Measurements from ENCODE around the gene CFAP65. TPM values are rescaled to one million over a fixed set of nuclear protein-coding genes. Genes with fewer than 3 reads are reported as not detected.

CFAP65 gene
- total RNA-seq, 1 donor = 0.10 TPM

GRCh38 chr2:218970894-218971293 is 70.4 kb downstream of the CFAP65 start:
- Histone ChIP-seq H3K4me1 (ENCODE audit: insufficient read depth, low read length) (no peaks in the 10 kb centered on the region), H3K9me3 (ENCODE audit: low read depth, low read length) (no peaks in the 10 kb centered on the region), H3K4me3 (ENCODE audit: low read length) (no peak overlapping the region), H3K27me3 (ENCODE audit: insufficient read depth, low read length) (peaks cover 55% of the 10 kb centered on the region)

- no peaks in the 10 kb centered on the region for H3K9me3 ChIP-seq (ENCODE audit: low read depth, low read length)
- no peak overlapping the region for H3K4me3 ChIP-seq (ENCODE audit: low read length)
- peaks cover 55% of the 10 kb centered on the region for H3K27me3 ChIP-seq (ENCODE audit: insufficient read depth, low read length)
- peaks cover 18% of the 10 kb centered on the region for H3K4me1 ChIP-seq (ENCODE audit: insufficient read depth, low read length)
These were observed 77.1 kb downstream of the CFAP65 start for GRCh38 chr2:218964041-218964771.

GRCh38 chr2:218963601-218964000 is 77.7 kb downstream of the CFAP65 start:
- H3K9me3 ChIP-seq (ENCODE audit: low read depth, low read length) = no peaks in the 10 kb centered on the region
- peaks cover 18% of the 10 kb centered on the region for H3K4me1 ChIP-seq (ENCODE audit: insufficient read depth, low read length)
- H3K4me3 ChIP-seq (ENCODE audit: low read length) = no peak overlapping the region
- peaks cover 61% of the 10 kb centered on the region for H3K27me3 ChIP-seq (ENCODE audit: insufficient read depth, low read length)

- Histone ChIP-seq H3K4me3 (ENCODE audit: low read length) (no peak overlapping the region), H3K4me1 (ENCODE audit: insufficient read depth, low read length) (peaks cover 18% of the 10 kb centered on the region), H3K9me3 (ENCODE audit: low read depth, low read length) (no peaks in the 10 kb centered on the region), H3K27me3 (ENCODE audit: insufficient read depth, low read length) (peaks cover 62% of the 10 kb centered on the region)
These were observed 78.3 kb downstream of the CFAP65 start for GRCh38 chr2:218962859-218963492.

GRCh38 chr2:218961651-218962570 is 79.4 kb downstream of the CFAP65 start:
- Histone ChIP-seq H3K27me3 (ENCODE audit: insufficient read depth, low read length) (peaks cover 72% of the 10 kb centered on the region), H3K4me3 (ENCODE audit: low read length) (no peak overlapping the region), H3K4me1 (ENCODE audit: insufficient read depth, low read length) (peaks cover 18% of the 10 kb centered on the region), H3K9me3 (ENCODE audit: low read depth, low read length) (no peaks in the 10 kb centered on the region)

- Histone ChIP-seq H3K4me1 (ENCODE audit: insufficient read depth, low read length) (peaks cover 18% of the 10 kb centered on the region), H3K9me3 (ENCODE audit: low read depth, low read length) (no peaks in the 10 kb centered on the region), H3K27me3 (ENCODE audit: insufficient read depth, low read length) (peaks cover 72% of the 10 kb centered on the region), H3K4me3 (ENCODE audit: low read length) (no peak overlapping the region)
These were observed 80.1 kb downstream of the CFAP65 start for GRCh38 chr2:218961229-218961628.

- Histone ChIP-seq H3K4me1 (ENCODE audit: insufficient read depth, low read length) (peaks cover 18% of the 10 kb centered on the region), H3K9me3 (ENCODE audit: low read depth, low read length) (no peaks in the 10 kb centered on the region), H3K4me3 (ENCODE audit: low read length) (no peak overlapping the region), H3K27me3 (ENCODE audit: insufficient read depth, low read length) (peaks cover 67% of the 10 kb centered on the region)
These were observed 80.8 kb downstream of the CFAP65 start for GRCh38 chr2:218960309-218961165.

GRCh38 chr2:218959761-218960308 is 81.5 kb downstream of the CFAP65 start:
- Histone ChIP-seq H3K27me3 (ENCODE audit: insufficient read depth, low read length) (peaks cover 65% of the 10 kb centered on the region), H3K4me3 (ENCODE audit: low read length) (no peak overlapping the region), H3K4me1 (ENCODE audit: insufficient read depth, low read length) (peaks cover 18% of the 10 kb centered on the region), H3K9me3 (ENCODE audit: low read depth, low read length) (no peaks in the 10 kb centered on the region)

GRCh38 chr2:218959141-218959731 is 82.1 kb downstream of the CFAP65 start, which contains the start of gene CDK5R2:
Gene CDK5R2 (plus strand): TSS chr2:218959666. CDS start chr2:218959821, 155 bp downstream.
- Histone ChIP-seq H3K4me1 (ENCODE audit: insufficient read depth, low read length) (peaks cover 18% of the 10 kb centered on the region), H3K27me3 (ENCODE audit: insufficient read depth, low read length) (peaks cover 59% of the 10 kb centered on the region), H3K4me3 (ENCODE audit: low read length) (no peak within 1 kb of the TSS), H3K9me3 (ENCODE audit: low read depth, low read length) (no peaks in the 10 kb centered on the region)

GRCh38 chr2:218958276-218958675 is 83.0 kb downstream of the CFAP65 start:
- H3K9me3 ChIP-seq (ENCODE audit: low read depth, low read length) = no peaks in the 10 kb centered on the region
- H3K4me3 ChIP-seq (ENCODE audit: low read length) = no peak overlapping the region
- H3K27me3 ChIP-seq (ENCODE audit: insufficient read depth, low read length) = peaks cover 49% of the 10 kb centered on the region
- peaks cover 18% of the 10 kb centered on the region for H3K4me1 ChIP-seq (ENCODE audit: insufficient read depth, low read length)

- H3K27me3 ChIP-seq (ENCODE audit: insufficient read depth, low read length) = peaks cover 43% of the 10 kb centered on the region
- H3K4me3 ChIP-seq (ENCODE audit: low read length) = no peak overlapping the region
- peaks cover 14% of the 10 kb centered on the region for H3K4me1 ChIP-seq (ENCODE audit: insufficient read depth, low read length)
- no peaks in the 10 kb centered on the region for H3K9me3 ChIP-seq (ENCODE audit: low read depth, low read length)
These were observed 83.6 kb downstream of the CFAP65 start for GRCh38 chr2:218957671-218958070.

- Histone ChIP-seq H3K27me3 (ENCODE audit: insufficient read depth, low read length) (peaks cover 33% of the 10 kb centered on the region), H3K4me1 (ENCODE audit: insufficient read depth, low read length) (peaks cover 12% of the 10 kb centered on the region)
These were observed 85.3 kb downstream of the CFAP65 start for GRCh38 chr2:218956039-218956438.

GRCh38 chr2:218954541-218955300 is 86.6 kb downstream of the CFAP65 start:
- H3K9me3 ChIP-seq (ENCODE audit: low read depth, low read length) = no peaks in the 10 kb centered on the region
- H3K27me3 ChIP-seq (ENCODE audit: insufficient read depth, low read length) = peaks cover 31% of the 10 kb centered on the region

More at GRCh38 chr2:218956039-218956438, 85.3 kb downstream of the CFAP65 start:
- H3K4me3 ChIP-seq (ENCODE audit: low read length) = no peak overlapping the region
- H3K9me3 ChIP-seq (ENCODE audit: low read depth, low read length) = no peaks in the 10 kb centered on the region

More at GRCh38 chr2:218954541-218955300, 86.6 kb downstream of the CFAP65 start:
- Histone ChIP-seq H3K4me1 (ENCODE audit: insufficient read depth, low read length) (peaks cover 1% of the 10 kb centered on the region), H3K4me3 (ENCODE audit: low read length) (no peak overlapping the region)
